ENCODE measurements around the gene PDCD1. TPM values are rescaled to one million over a fixed set of nuclear protein-coding genes. Genes with fewer than 3 reads are reported as not detected.

The PDCD1 gene
- total RNA-seq, 4 donors from 2014 or later: 0.49 to 2.3 (median 1.1) TPM

DNA sequence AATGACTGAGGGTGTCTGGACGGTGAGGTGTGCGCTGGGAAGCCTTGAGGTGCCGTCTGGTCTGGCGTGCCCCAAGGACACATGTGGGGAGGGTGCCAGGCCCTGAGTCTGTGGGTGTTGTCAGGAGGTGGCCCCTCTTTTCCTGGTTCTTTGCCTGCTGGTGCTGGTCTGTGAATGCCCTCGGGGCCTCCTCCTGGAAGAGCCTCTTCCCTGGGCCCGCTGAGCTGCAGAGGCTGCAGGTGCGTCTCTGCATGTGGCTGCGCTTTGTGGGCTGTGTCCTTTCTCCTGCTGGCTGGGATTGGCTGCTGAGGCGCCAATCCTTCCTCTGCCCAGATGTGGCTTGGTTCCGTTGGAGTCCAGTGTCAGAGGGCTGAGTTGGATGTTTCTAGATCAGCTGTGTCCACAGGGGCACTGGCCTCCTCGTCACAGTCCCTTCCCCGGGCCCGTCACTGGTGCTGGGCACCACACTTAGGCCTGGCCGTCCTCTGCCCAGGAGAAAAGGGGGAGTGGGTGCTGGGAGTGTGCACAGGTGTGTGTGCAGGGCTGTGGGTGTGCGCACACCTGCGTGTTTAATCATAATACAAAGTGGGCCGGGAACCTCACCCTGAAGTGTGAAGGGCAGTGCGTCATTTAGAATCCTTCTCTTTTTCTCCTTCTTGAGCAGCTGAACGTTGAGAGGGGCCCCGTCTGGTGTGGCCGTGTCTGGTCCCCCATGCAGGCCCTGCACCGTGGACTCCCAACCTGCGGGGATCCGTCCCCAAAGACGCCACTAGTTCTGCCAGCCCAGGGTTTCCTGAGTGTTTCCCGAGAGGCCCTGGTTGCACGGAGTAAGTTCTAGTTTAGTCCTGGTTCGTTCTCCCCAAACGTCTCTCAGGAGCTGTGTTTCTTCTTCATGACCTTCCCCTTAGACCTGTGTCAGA, 46.4 kb upstream of the PDCD1 start:
- TF ChIP-seq CTCF (IDR thresholded peaks at IDR 0.05): no peak
- no peak for TF ChIP-seq POLR2A (IDR thresholded peaks at IDR 0.05)
- Histone ChIP-seq H3K27me3 (no peaks in the 10 kb centered on the region), H3K36me3 (no peaks in the 10 kb centered on the region), H3K27ac (no peak overlapping the region), H3K9me3 (no peaks in the 10 kb centered on the region), H3K4me3 (replicated peaks in 1 of 3) (no peak overlapping the region), H3K4me1 (peaks cover 21 to 28% of the 10 kb centered on the region in 2 donors)
- 87 to 95% methylated on average over 24 to 28 of the region's 29 CpGs for WGBS, 2 donors
- DNase-seq: no peak
- intact Hi-C loops (cut with DNase I): no loop called here

DNA sequence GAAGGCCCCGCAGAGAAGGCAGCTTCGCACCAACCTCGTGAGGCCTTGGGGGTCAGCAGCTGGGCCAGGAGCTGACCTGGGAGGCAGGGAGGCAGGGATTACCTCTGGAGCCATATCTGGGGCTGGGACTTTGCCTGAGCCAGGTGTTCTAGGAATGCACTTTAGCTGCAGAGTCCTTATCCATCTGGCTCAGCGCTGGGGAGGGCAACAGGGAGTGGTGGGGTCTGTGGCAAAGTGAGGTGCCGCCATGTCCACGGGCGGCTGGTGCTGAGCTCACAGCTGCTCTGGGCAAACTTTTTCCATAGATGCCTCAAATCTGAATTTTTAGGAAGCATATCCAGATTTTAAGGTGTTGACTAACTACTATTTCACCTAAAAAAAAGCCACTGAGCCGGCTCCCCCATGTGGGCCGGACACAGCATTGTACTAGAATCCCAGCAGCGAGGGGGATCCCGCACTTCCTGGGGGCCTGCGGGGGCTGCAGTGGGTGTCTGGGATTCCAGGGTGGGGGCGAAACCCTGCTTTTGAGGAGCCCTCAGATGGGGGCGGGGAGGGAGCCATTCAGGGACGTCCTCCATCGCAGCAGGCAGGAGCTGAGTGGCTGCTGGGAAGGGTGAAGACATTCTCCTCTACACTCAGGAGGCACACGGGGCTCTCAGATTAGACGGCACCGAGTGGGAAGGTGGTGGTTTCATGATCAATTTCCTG, 45.5 kb upstream of the PDCD1 start:
- peaks cover 25 to 36% of the 10 kb centered on the region in 2 donors for H3K4me1 ChIP-seq
- WGBS, 2 donors: 89 to 91% methylated on average over 16 to 18 of the region's 19 CpGs
- no peak overlapping the region for H3K4me3 ChIP-seq (replicated peaks in 1 of 3)
- H3K9me3 ChIP-seq: no peaks in the 10 kb centered on the region
- DNase-seq: no peak
- TF ChIP-seq POLR2A (IDR thresholded peaks at IDR 0.05) (no peak), CTCF (IDR thresholded peaks at IDR 0.05) (no peak)
- no peak overlapping the region for H3K27ac ChIP-seq
- no peaks in the 10 kb centered on the region for H3K27me3 ChIP-seq
- intact Hi-C loops (cut with DNase I): no loop called here
- H3K36me3 ChIP-seq: no peaks in the 10 kb centered on the region

- TF ChIP-seq POLR2A (IDR thresholded peaks at IDR 0.05) (no peak), CTCF (IDR thresholded peaks at IDR 0.05) (no peak)
- no peak for DNase-seq
- 89 to 94% methylated on average over 35 to 37 of the region's 40 CpGs for WGBS, 2 donors
- Histone ChIP-seq H3K4me1 (peaks cover 28 to 44% of the 10 kb centered on the region in 2 donors), H3K27me3 (no peaks in the 10 kb centered on the region), H3K27ac (peak overlapping the region in 2 of 3 donors; percentile 87 to 94), H3K36me3 (no peaks in the 10 kb centered on the region), H3K9me3 (no peaks in the 10 kb centered on the region), H3K4me3 (replicated peaks in 1 of 3) (no peak overlapping the region)
- intact Hi-C loops (cut with DNase I): no loop called here
Measured at GRCh38 chr2:241903121-241904010, 44.7 kb upstream of the PDCD1 start.

DNA sequence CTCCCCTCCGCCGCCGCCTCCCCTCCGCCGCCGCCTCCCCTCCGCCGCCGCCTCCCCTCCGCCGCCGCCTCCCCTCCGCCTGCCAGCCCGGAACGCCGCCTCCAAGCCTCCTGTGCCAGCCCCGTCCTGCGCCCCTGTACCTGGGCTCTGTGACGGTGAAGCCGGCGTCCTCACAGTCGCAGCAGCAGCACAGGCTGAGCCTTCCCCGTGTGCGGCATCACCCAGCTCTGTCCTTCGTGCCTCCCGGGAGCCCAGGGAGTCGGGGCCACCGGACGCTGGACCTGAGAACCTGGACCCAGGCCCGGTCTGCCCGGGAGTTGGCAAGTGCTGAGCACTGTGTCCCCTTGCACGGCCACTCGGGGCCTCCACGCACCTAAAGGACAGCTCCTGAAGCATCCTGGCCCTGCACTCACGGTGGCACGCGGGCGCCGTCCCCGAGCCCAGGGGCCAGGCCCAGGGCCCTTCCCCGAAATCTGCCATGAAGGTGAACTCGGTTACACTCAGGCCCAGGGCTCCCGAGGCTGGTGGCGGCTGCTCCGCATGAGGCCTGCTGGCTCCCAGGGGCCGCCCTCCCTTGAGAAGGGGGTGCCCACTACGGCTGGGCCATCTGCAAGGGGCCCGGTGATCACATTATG, 43.8 kb upstream of the PDCD1 start:
- H3K27me3 ChIP-seq: no peaks in the 10 kb centered on the region
- H3K9me3 ChIP-seq: no peaks in the 10 kb centered on the region
- 51 to 92% methylated on average over 15 to 26 of the region's 48 CpGs for WGBS, 2 donors
- peak overlapping the region in 1 of 3 donors; percentile 5 for H3K4me3 ChIP-seq (replicated peaks in 1 of 3)
- peaks cover 28 to 45% of the 10 kb centered on the region in 2 donors for H3K4me1 ChIP-seq
- peak overlapping the region; percentile 80 to 94 (median 87) for H3K27ac ChIP-seq
- intact Hi-C loops (cut with DNase I): no loop called here
- no peak for TF ChIP-seq POLR2A (IDR thresholded peaks at IDR 0.05)
- TF ChIP-seq CTCF (IDR thresholded peaks at IDR 0.05): peak in 1 of 6 experiments; percentile 5
- H3K36me3 ChIP-seq: no peaks in the 10 kb centered on the region
- DNase-seq: peak; percentile 50 to 73

Measured in thyroid gland (tissue), 4 donors.